RWPE1 (cell line): ENCODE data around the gene PDGFRB.

Experiments used
- CTCF ChIA-PET: fragments of 350-600 bp; sonication (Branson Sonifier 250); formaldehyde crosslinking; extraction: SDS; loops from one replicate; lab custom pipeline; 2021; lab: Yijun Ruan, JAX
- POLR2A ChIA-PET: fragments of 400-600 bp; formaldehyde crosslinking; extraction: SDS; loops from one replicate; lab custom pipeline; 2020; ENCODE audit warnings: antibody characterized with exemption; ENCODE audit not compliant: low non-redundant PET; lab: Yijun Ruan, JAX
- DNase-seq: peaks from one replicate; pipeline ENCODE4 v3.0.0; 2012; ENCODE audit warnings: low spot score
- H3K27ac ChIP-seq: fragments of 450-650 bp; 2 replicates; pipeline ENCODE4 v1.5.1; 2017
- TF ChIP-seq, protein P1 (sequence below): fragments of 450-650 bp; conservative IDR thresholded peaks from 2 replicates; pipeline ENCODE4 v1.5.1; 2017; ENCODE audit warnings: low read depth, mild to moderate bottlenecking

The PDGFRB gene

DNA sequence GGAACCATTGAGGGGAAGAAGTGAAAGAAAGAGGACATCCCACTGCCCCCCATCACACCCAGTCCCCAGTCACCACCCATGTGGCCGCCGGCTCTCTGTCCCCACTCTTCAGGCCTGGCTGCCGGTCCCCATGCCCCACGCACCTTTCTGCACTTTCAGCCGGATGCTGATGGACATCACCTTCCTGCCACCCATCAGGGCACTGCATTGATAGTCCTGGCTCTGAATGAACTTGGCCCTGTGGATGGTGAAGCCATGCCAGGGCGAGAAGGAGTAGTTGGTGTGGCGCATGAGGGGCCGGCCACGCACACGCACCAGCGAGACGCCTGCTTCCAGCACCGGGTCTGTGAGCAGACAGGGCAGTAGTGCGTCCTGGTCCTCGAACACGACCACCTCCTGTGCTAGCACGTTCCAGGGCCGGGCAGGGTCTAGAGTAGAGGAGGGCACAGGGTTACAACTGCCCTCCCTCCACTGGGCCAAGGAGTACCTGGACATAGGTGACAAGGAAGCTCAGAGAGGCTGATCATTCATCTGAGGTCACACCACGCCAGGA lies 75.7 kb downstream of the PDGFRB start:
- H3K27ac ChIP-seq: no peak overlapping the region
- CTCF ChIA-PET: interaction anchor here (1.1 kb wide), 1 partner anchor 90 kb away, joined by 3 read pairs; no protein-coding TSS in a partner anchor
- POLR2A ChIA-PET: no interaction called here
- TF ChIP-seq, protein P1, sequence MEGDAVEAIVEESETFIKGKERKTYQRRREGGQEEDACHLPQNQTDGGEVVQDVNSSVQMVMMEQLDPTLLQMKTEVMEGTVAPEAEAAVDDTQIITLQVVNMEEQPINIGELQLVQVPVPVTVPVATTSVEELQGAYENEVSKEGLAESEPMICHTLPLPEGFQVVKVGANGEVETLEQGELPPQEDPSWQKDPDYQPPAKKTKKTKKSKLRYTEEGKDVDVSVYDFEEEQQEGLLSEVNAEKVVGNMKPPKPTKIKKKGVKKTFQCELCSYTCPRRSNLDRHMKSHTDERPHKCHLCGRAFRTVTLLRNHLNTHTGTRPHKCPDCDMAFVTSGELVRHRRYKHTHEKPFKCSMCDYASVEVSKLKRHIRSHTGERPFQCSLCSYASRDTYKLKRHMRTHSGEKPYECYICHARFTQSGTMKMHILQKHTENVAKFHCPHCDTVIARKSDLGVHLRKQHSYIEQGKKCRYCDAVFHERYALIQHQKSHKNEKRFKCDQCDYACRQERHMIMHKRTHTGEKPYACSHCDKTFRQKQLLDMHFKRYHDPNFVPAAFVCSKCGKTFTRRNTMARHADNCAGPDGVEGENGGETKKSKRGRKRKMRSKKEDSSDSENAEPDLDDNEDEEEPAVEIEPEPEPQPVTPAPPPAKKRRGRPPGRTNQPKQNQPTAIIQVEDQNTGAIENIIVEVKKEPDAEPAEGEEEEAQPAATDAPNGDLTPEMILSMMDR: no peak
- no peak for DNase-seq

- POLR2A ChIA-PET: no interaction called here
- H3K27ac ChIP-seq: no peak overlapping the region
- no peak for DNase-seq
- CTCF ChIA-PET: no interaction called here
- TF ChIP-seq, protein P1: no peak
Observed at GRCh38 chr5:150078802-150079689, 76.6 kb downstream of the PDGFRB start.

DNA sequence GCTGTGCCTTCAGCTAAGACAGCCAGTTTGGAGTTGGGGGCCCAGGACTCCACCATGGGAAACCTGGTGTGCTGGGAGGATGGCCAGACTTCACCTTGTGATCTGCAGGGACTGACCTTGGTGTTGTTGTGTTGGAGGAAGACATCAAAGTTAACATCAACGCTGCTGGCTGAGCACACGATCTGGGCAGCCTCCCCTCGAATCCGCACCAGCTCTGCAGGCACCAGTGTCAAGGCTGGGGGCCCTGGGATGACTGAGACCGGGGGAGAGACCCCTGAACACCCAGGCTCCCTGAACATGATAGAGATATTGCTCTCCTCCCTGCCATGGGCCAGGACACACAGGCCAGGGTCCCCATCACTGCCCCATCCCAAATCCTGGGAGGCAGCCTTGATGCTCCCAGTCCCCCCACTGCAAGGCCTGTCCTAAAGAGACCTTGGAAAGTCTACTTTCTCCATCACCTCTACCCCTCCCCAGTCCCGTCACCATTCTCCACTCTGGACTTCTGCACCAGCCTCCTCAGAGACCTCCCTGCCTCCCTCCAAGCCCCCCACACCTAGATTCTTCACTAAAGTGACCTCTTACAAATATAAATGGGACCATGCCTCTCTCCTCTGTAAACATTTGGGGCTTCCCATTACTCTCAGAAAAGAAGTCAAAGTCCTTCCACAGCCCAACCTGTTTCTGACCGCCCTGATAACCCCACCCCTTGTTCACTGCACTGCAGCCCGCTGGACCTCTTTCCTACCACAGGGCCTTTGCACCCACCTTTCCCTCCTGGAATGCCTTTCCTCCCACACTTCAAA lies 77.4 kb downstream of the PDGFRB start:
- no peak for DNase-seq
- ChIA-PET CTCF (interaction anchor here (0.5 kb wide), 1 partner anchor 1049 kb away, joined by 3 read pairs; no protein-coding TSS in a partner anchor), POLR2A (interaction anchor here (0.6 kb wide), 1 partner anchor 240 kb away, joined by 3 read pairs; no protein-coding TSS in a partner anchor)
- TF ChIP-seq, protein P1: no peak
- no peak overlapping the region for H3K27ac ChIP-seq

- no peak for DNase-seq
- TF ChIP-seq, protein P1: no peak
- ChIA-PET POLR2A (no interaction called here), CTCF (interaction anchor here (0.6 kb wide), 1 partner anchor 248 kb away, joined by 3 read pairs; no protein-coding TSS in a partner anchor)
- no peak overlapping the region for H3K27ac ChIP-seq
Observed at GRCh38 chr5:150077060-150077459, 78.6 kb downstream of the PDGFRB start.

DNA sequence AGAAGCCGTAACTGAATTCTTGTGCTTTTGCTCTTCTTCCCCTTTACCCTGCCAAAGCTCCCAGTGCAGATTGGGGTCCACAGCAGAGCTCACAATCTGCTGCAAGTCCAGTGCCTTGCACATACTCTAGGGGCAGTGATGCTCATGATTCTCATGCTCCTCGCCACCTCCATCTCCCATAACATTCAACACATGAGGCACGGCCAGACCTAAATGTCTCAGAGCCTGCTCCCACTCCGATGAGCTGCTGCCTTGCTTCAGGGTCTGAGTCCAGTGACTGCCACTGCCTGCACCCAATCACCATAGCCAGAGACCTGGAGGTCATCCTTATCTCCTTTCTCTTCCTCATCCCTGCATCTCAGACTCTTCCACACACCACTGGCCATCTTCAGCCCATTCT lies 79.8 kb downstream of the PDGFRB start:
- H3K27ac ChIP-seq: no peak overlapping the region
- DNase-seq: no peak
- CTCF ChIA-PET: interaction anchor here (0.6 to 0.8 kb wide), 2 partner anchors 47 to 594 kb away, joined by 3 to 4 read pairs; no protein-coding TSS in a partner anchor
- POLR2A ChIA-PET: no interaction called here
- TF ChIP-seq, protein P1: no peak

GRCh38 chr5:150075233-150075632 lies 80.4 kb downstream of the PDGFRB start:
- CTCF ChIA-PET: interaction anchor here (0.6 to 0.8 kb wide), 2 partner anchors 47 to 594 kb away, joined by 3 to 4 read pairs; no protein-coding TSS in a partner anchor
- TF ChIP-seq, protein P1: no peak
- H3K27ac ChIP-seq: no peak overlapping the region
- POLR2A ChIA-PET: no interaction called here
- DNase-seq: no peak
